ENCODE measurements around the gene HARS1.
"Not testable (repeated sequence)": the region's sequence is repeated elsewhere in the genome, so short reads cannot be mapped to it uniquely, and the experiment has no call there.

HARS1 gene

GRCh38 chr5:140639148-140639981 lies 51.8 kb downstream of the HARS1 start, which contains the start of gene TMCO6:
Gene TMCO6 (plus strand): TSS chr5:140639451. CDS start chr5:140639528, 77 bp downstream.
- H3K4me3 ChIP-seq (ENCODE audit: low read depth, low read length): peak within 1 kb of the TSS; percentile 80
- peak; percentile 67 for TF ChIP-seq CTCF (conservative IDR thresholded peaks at IDR 0.05; ENCODE audit: low read depth, low read length)
- peak; percentile 97 for DNase-seq (ENCODE audit: low read depth)

GRCh38 chr5:140638898-140639147 lies 52.3 kb downstream of the HARS1 start:
- peak overlapping the region; percentile 80 for H3K4me3 ChIP-seq (ENCODE audit: low read depth, low read length)
- not testable (repeated sequence) for DNase-seq (ENCODE audit: low read depth)

GRCh38 chr5:140637371-140638100 lies 53.6 kb downstream of the HARS1 start:
- no peak for DNase-seq (ENCODE audit: low read depth)
- TF ChIP-seq CTCF (conservative IDR thresholded peaks at IDR 0.05; ENCODE audit: low read depth, low read length): no peak
- H3K4me3 ChIP-seq (ENCODE audit: low read depth, low read length): no peak overlapping the region

- H3K4me3 ChIP-seq (ENCODE audit: low read depth, low read length): no peak overlapping the region
- DNase-seq (ENCODE audit: low read depth): no peak
- TF ChIP-seq CTCF (conservative IDR thresholded peaks at IDR 0.05; ENCODE audit: low read depth, low read length): no peak
These were observed 55.6 kb downstream of the HARS1 start for GRCh38 chr5:140635291-140636257.

- H3K4me3 ChIP-seq (ENCODE audit: low read depth, low read length): no peak overlapping the region
- no peak for TF ChIP-seq CTCF (conservative IDR thresholded peaks at IDR 0.05; ENCODE audit: low read depth, low read length)
- DNase-seq (ENCODE audit: low read depth): no peak
These were observed 57.1 kb downstream of the HARS1 start for GRCh38 chr5:140634103-140634502.

- no peak overlapping the region for H3K4me3 ChIP-seq (ENCODE audit: low read depth, low read length)
- no peak for DNase-seq (ENCODE audit: low read depth)
- TF ChIP-seq CTCF (conservative IDR thresholded peaks at IDR 0.05; ENCODE audit: low read depth, low read length): no peak
These were observed 57.7 kb downstream of the HARS1 start for GRCh38 chr5:140633501-140633900.

- peak; percentile 44 for DNase-seq (ENCODE audit: low read depth)
- peak within 1 kb of the TSS; percentile 57 for H3K4me3 ChIP-seq (ENCODE audit: low read depth, low read length)
- TF ChIP-seq CTCF (conservative IDR thresholded peaks at IDR 0.05; ENCODE audit: low read depth, low read length): peak; percentile 30
These were observed 58.1 kb downstream of the HARS1 start, which contains the start of gene CD14 for GRCh38 chr5:140633021-140633471. Gene CD14 (minus strand): TSS chr5:140633175. CDS start chr5:140633071, 104 bp downstream.

Data from choroid plexus epithelial cell (primary cell).